ENCODE data around the gene PPT2.
"Not testable (repeated sequence)": the region's sequence is repeated elsewhere in the genome, so short reads cannot be mapped to it uniquely, and the experiment has no call there.

The PPT2 gene

GRCh38 chr6:32177788-32178546 is 24.0 kb downstream of the PPT2 start, which contains the start of gene RNF5:
TSS of gene RNF5 (plus strand) at chr6:32178405. CDS start at chr6:32178512, 107 bp downstream.
- DNase-seq, result peak; percentile 99

GRCh38 chr6:32178547-32179440 is 24.9 kb downstream of the PPT2 start:
- DNase-seq, result no peak

DNA sequence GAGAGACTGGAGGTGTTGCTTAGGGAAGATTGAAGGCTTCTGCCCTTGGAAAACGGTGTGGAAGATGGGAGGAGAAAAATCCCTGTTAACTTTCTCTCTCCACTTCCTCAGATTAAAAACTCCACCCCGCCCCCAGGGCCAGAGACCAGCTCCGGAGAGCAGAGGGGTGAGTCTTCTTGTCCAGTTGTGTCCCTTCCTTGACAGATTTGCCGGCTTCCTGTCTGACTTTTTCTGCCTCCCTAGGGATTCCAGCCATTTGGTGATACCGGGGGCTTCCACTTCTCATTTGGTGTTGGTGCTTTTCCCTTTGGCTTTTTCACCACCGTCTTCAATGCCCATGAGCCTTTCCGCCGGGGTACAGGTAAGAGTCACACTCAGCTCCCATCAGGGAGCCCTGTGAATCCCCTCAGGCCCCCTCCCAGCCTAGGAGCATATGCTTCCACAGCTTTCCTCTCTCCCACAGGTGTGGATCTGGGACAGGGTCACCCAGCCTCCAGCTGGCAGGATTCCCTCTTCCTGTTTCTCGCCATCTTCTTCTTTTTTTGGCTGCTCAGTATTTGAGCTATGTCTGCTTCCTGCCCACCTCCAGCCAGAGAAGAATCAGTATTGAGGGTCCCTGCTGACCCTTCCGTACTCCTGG is 25.9 kb downstream of the PPT2 start:
- no peak for DNase-seq

- no peak for DNase-seq
These were observed 27.3 kb downstream of the PPT2 start for GRCh38 chr6:32181148-32181702.

GRCh38 chr6:32181915-32182529 is 28.1 kb downstream of the PPT2 start:
- no peak for DNase-seq

DNA sequence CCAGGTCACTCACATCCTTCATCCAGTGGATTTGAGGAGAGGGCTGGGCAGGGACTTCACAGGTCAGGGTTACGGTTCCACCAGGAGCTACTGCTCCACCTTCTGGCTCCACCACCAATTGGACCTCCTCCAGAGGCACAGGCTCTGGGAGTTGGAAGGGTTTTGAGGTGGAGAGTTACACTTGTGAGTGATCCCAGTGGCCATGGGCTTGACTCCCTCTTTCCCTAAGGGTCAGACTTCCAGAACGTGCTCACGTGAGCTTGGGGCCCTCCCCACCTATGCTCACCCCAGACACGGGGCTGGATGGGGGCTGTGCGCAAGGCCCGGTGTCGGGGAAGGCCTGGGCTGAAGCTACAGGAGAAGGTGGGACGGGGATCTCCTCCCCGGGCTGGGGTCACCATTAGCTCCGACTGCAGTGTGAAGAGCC is 28.6 kb downstream of the PPT2 start:
- no peak for DNase-seq

DNA sequence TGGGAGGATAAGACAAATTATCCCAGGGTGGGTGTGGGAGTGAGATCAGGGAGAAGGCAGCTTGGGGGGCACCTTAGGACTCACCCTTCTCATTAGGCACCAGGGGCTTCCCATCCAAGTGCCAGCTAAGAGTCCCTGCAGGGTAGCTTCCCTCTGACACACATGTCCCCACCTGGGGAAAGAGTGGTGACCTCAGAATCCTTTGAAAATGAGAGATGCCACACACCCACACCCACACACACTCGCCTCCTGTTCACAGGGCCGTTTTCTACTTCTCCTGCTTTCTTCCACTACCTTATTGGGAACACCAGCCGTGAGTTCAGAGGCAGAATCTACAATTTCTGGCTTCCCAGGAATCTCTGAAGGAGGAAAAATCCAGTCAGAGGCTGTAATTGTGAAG is 29.1 kb downstream of the PPT2 start:
- DNase-seq, result no peak

- DNase-seq, result no peak
These were observed 29.6 kb downstream of the PPT2 start for GRCh38 chr6:32183483-32184083.

DNA sequence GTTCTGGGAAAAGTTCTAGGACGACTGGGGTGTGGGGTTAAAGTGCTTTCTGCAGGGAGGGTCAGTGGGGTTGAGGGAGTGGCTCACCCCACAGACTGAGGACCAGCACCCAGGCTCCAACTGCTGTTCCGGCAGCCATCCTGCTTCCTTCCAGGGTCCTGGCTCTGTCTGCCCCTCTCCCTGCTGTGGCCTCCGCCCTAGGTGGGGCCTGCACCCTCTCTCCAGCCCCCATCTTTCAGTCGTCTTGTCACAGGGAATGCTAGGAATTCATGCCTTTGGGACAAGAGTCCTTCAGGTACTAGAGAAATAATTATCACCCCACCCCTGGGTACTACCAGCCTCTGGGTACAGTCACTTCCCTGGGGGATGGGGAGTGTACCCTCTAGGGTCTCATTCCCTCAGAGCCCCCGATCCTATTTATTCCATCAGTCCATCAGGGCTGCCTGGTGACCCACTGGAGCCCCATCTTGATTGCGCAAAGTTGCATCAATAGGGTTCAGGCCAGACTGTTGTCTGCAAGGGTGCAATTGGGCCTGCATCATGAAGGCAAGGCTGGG is 30.2 kb downstream of the PPT2 start, which contains the start of gene AGER:
Gene AGER, minus strand, starts transcription at position 170 of the 557 bp plus-strand sequence. Its CDS starts 31 bp downstream, at position 139.
- no peak for DNase-seq

GRCh38 chr6:32185681-32186131 is 31.8 kb downstream of the PPT2 start:
- DNase-seq, result not testable (repeated sequence)

DNA sequence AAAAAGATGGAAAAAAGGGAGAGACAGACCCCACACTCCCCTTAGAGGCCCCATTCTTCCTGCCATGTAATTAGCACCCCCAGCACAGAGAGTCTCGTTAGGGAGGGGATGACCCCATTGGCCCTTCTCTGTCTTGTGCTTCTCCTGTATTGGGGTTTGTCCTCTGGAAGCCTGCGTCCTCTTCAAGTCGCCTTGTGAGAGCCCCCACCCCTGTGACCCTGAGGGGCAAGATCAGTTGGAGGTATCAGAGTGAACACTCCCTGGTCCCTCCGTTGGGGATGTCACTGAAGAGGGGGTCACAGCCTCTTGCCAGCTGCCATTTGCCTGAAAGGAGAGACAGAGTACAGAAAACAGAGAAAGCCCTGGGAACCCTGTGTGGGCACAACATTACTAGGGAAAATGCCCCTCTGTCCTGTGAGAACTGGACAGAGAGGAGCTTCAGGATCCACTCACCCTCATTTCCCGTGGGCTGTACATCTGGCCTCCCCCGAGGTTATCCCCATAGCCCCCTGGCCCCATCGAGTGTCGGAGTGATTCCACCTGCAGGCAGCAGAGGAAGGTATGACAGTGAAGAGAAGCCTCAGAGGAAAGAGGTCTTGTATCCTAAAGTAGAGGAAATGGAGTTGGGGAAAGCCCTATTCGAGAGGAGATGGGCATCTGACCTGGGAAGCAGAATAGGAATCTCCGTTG is 32.4 kb downstream of the PPT2 start:
- not testable (repeated sequence) for DNase-seq

GRCh38 chr6:32187009-32187709 is 33.2 kb downstream of the PPT2 start:
- DNase-seq, result no peak

DNA sequence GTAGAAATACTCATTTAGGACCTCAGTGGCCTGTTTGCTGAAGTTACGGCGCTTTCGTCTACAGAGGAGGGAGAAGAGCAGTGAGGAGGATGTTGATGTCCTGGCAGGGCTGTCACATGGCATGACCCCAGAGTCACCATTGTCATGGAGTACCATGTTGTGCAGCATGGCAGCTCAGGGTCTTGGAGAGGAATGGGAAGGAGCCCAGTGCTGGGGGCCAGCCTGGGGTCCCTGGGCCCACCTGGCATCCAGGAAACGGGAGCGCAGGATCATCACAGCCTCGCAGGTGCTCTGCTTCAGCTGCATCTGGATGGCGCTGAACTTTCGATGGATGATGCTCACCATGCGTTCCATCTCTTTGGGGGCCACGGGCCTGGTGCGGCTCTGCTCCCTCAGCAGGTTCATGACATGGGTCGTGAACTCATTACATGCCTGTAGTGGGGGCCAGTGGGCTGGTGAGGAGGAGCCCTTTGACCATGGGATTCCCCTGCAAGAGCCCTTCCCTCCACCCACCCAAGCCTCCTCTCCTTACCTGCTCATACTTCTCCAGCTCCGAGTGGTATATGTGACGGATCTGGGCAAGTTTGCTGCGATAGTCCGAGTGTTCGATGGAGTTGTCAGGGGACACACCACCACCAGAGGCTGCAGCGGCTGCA is 33.9 kb downstream of the PPT2 start:
- DNase-seq, result not testable (repeated sequence)

DNA sequence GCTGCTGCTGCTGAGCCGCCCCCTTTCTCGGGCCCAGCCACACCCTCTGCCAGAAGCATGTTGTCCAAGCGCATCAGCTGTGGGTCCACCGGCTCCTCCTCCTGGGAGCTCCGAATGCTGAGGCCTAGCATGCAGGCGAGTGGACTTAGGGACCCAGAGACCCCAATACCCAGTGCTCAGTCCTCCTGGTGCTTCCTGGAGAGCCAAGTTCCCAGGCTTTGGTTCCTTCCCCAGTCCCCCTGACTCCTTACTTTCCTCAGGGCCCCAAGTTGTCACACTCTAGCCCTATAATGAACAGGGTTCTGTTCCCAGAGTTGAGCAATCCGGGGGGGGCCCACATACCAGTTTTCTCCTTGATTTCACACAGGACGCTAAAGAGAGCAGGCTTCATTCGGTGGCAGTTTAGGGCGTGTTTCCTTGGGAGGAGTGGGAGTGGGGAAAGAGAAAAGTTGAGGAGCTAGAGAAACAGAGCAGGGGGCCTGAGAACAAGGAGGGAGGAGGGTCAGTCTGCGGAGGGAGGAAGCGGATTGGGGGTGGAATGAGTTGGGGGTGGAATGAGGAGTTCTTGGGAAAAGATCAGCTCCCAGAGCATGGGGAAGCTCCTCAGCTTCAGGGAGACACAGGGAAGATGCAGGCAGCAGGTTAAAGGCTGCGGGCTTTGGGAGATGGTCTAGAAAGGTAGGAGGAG is 34.6 kb downstream of the PPT2 start:
- no peak for DNase-seq

GRCh38 chr6:32189069-32189741 is 35.3 kb downstream of the PPT2 start:
- no peak for DNase-seq

- DNase-seq, result no peak
These were observed 35.8 kb downstream of the PPT2 start for GRCh38 chr6:32189742-32190053.

- no peak for DNase-seq
These were observed 36.3 kb downstream of the PPT2 start, which contains the start of gene PBX2 for GRCh38 chr6:32190054-32190851. TSS of gene PBX2 (minus strand) at chr6:32190202. CDS start at chr6:32189915, 287 bp downstream.
